Transverse colon (tissue), 4 donors: Measurements from ENCODE around the gene MSH6. TPM values are rescaled to one million over a fixed set of nuclear protein-coding genes. Genes with fewer than 3 reads are reported as not detected.

Experiments used
- DNase-seq: peaks from one replicate; pipeline ENCODE4 v3.0.0-alpha.2; 2019
- H3K27ac ChIP-seq, 4 donors: fragments of 200-600 bp; sonication (generic); 2 replicates each; pipeline ENCODE4 v1.5.1; 2016 to 2018; ENCODE audit warnings: inconsistent platforms in 4 of 4
- H3K27me3 ChIP-seq: fragments of 200-600 bp; sonication (generic); 2 replicates; pipeline ENCODE4 v1.5.1; 2017; ENCODE audit warnings: inconsistent platforms
- H3K36me3 ChIP-seq, 4 donors: fragments of 200-600 bp; sonication (generic); 2 replicates each; pipeline ENCODE4 v1.5.1; 2017 to 2019; ENCODE audit warnings: inconsistent platforms in 4 of 4
- H3K4me1 ChIP-seq, 4 donors: fragments of 200-600 bp; sonication (generic); 2 replicates each; pipeline ENCODE4 v1.5.1; 2017 to 2020; ENCODE audit warnings: inconsistent platforms in 4 of 4
- H3K4me3 ChIP-seq, 4 donors: fragments of 200-600 bp; sonication (generic); 1 replicate in 1 of 4; 2 replicates in 3 of 4; pipeline versions ENCODE4 v1.5.1 to v1.6.1; 2017 to 2019; ENCODE audit warnings: inconsistent platforms in 4 of 4
- H3K9me3 ChIP-seq, 2 donors: fragments of 200-600 bp; sonication (generic); 2 replicates each; pipeline ENCODE4 v1.5.1; 2017 to 2019; ENCODE audit warnings: inconsistent platforms in 2 of 2
- CTCF ChIP-seq, 5 experiments: fragments of 200-600 bp in 3 of 5; fragments of 450-650 bp in 2 of 5; sonication (generic) in 3 of 5; IDR thresholded peaks; 1 replicate in 2 of 5; 2 replicates in 3 of 5; pipeline ENCODE4 v1.5.1; 2016 to 2017; ENCODE audit warnings: antibody characterized with exemption in 5 of 5, inconsistent platforms in 3 of 5, mild to moderate bottlenecking in 2 of 5, moderate library complexity in 1 of 5
- EP300 ChIP-seq: sonication (generic); formaldehyde crosslinking; IDR thresholded peaks from one replicate; pipeline ENCODE4 v1.6.1; 2017; ENCODE audit warnings: antibody characterized with exemption, low read depth
- POLR2A ChIP-seq: fragments of 450-650 bp; IDR thresholded peaks from one replicate; pipeline ENCODE4 v1.6.1; 2016; ENCODE audit warnings: antibody characterized with exemption, mild to moderate bottlenecking, moderate library complexity
- POLR2AphosphoS5 ChIP-seq, 3 donors: sonication (generic); formaldehyde crosslinking; IDR thresholded peaks; one replicate each; pipeline ENCODE4 v1.6.1; 2016; ENCODE audit warnings: antibody characterized with exemption in 3 of 3
- WGBS, 2 donors: methylation state at CpG; one replicate each; pipeline ENCODE4 v1.1.5; 2018; ENCODE audit warnings: low coverage in 1 of 2; 5-methylcytosine and 5-hydroxymethylcytosine counted together
- in situ Hi-C, 4 donors: fragments of 200-750 bp; cut with MboI; loops; one replicate each; pipeline versions ENCODE4 v1.15.0 to v1.15.1; 2017; ENCODE audit warnings: low sequenced_read_pairs in 3 of 4, low pct_ligation_motif_present in 1 of 4, low pct_unique_long_range_greater_than_20kb in 1 of 4
- intact Hi-C: fragments of 100-400 bp; cut with DNase I; formaldehyde crosslinking; loops from one replicate; pipeline ENCODE4 v1.15.1; 2023; ENCODE audit warnings: low total_unique reads
- total RNA-seq, 4 donors: library from RNA; depleted of rRNA; stranded (reverse); fragments of >200 nt; gene quantifications; one replicate each; pipeline ENCODE4 v1.1.0, GENCODE V29; 2016

MSH6 gene
- total RNA-seq, 4 donors from 2014 or later = 15.9 to 21.9 (median 17.2) TPM

GRCh38 chr2:47818777-47819176 lies 35.8 kb downstream of the MSH6 start:
- intact Hi-C loops (no loop called here), in situ Hi-C loops (no loop called here)
- Histone ChIP-seq H3K9me3 (no peaks in the 10 kb centered on the region), H3K4me3 (no peak overlapping the region), H3K4me1 (no peaks in the 10 kb centered on the region), H3K36me3 (peaks cover 0 to 48% (median 24%) of the 10 kb centered on the region in 4 donors), H3K27ac (no peak overlapping the region), H3K27me3 (no peaks in the 10 kb centered on the region)
- 85 to 86% methylated on average over 2 of the region's 2 CpGs for WGBS, 2 donors
- no peak for TF ChIP-seq POLR2A
- TF ChIP-seq POLR2AphosphoS5 (IDR thresholded peaks at IDR 0.05) = no peak
- TF ChIP-seq EP300 = no peak
- TF ChIP-seq CTCF (IDR thresholded peaks at IDR 0.05) = no peak
- no peak for DNase-seq

DNA sequence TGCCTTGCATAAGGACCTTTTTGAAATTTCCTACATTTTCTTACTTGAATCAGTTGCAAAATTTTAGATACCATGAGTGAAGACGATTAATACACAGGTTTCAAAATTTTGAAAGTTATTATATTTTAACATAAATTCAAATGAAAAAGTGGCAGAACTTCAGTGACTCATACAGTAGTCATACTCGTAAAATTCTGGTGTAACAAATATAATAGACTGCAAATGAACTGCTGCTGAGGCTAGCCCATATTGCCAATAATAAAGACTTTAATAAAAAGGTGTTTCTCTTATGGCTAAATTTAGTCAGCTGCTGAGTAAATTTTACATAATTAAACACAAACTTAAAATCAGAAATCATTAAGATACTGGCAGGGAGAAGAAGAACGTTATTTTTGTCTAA lies 36.9 kb downstream of the MSH6 start:
- WGBS, 2 donors = 93 to 98% methylated on average over 3 of the region's 3 CpGs
- Histone ChIP-seq H3K36me3 (peaks cover 0 to 52% (median 24%) of the 10 kb centered on the region in 4 donors), H3K9me3 (no peaks in the 10 kb centered on the region), H3K4me3 (no peak overlapping the region), H3K27ac (no peak overlapping the region), H3K4me1 (no peaks in the 10 kb centered on the region), H3K27me3 (no peaks in the 10 kb centered on the region)
- DNase-seq = no peak
- intact Hi-C loops (no loop called here), in situ Hi-C loops (no loop called here)
- TF ChIP-seq CTCF (IDR thresholded peaks at IDR 0.05) = no peak
- no peak for TF ChIP-seq EP300

GRCh38 chr2:47822518-47822917 lies 39.6 kb downstream of the MSH6 start:
- H3K4me3 ChIP-seq = no peak overlapping the region
- in situ Hi-C loops = no loop called here
- H3K4me1 ChIP-seq = no peaks in the 10 kb centered on the region
- TF ChIP-seq EP300 (no peak), POLR2A (no peak), POLR2AphosphoS5 (IDR thresholded peaks at IDR 0.05) (no peak), CTCF (IDR thresholded peaks at IDR 0.05) (no peak)
- H3K9me3 ChIP-seq = no peaks in the 10 kb centered on the region
- intact Hi-C loops = no loop called here
- H3K27ac ChIP-seq = no peak overlapping the region
- no peaks in the 10 kb centered on the region for H3K27me3 ChIP-seq
- DNase-seq = no peak
- peaks cover 0 to 53% (median 22%) of the 10 kb centered on the region in 4 donors for H3K36me3 ChIP-seq

- Histone ChIP-seq H3K4me1 (no peaks in the 10 kb centered on the region), H3K4me3 (no peak overlapping the region), H3K36me3 (peaks cover 0 to 94% (median 32%) of the 10 kb centered on the region in 4 donors), H3K9me3 (no peaks in the 10 kb centered on the region), H3K27me3 (no peaks in the 10 kb centered on the region), H3K27ac (no peak overlapping the region)
- WGBS, 2 donors = 77 to 89% methylated on average over 2 of the region's 2 CpGs
- TF ChIP-seq POLR2A (no peak), EP300 (no peak), CTCF (IDR thresholded peaks at IDR 0.05) (no peak), POLR2AphosphoS5 (IDR thresholded peaks at IDR 0.05) (no peak)
- intact Hi-C loops = no loop called here
- in situ Hi-C loops = no loop called here
- DNase-seq = no peak
Measured at GRCh38 chr2:47833516-47833968, 50.6 kb downstream of the MSH6 start.
